GM19193 (cell line): ENCODE measurements around the gene FNDC1.

Experiments used
- POLR2A ChIP-seq: IDR thresholded peaks from 4 replicates; pipeline ENCODE4 v1.6.1; 2011; ENCODE audit not compliant: insufficient read depth, insufficient read length; ENCODE audit errors: extremely low read depth

The FNDC1 gene

GRCh38 chr6:159181914-159182313 lies 12.7 kb downstream of the FNDC1 start:
- no peak for TF ChIP-seq POLR2A

- TF ChIP-seq POLR2A: no peak
Measured at GRCh38 chr6:159184559-159184958, 15.4 kb downstream of the FNDC1 start.

GRCh38 chr6:159190460-159190859 lies 21.3 kb downstream of the FNDC1 start:
- no peak for TF ChIP-seq POLR2A

GRCh38 chr6:159193923-159194322 lies 24.7 kb downstream of the FNDC1 start:
- TF ChIP-seq POLR2A: no peak

- TF ChIP-seq POLR2A: no peak
Measured at GRCh38 chr6:159194421-159194820, 25.2 kb downstream of the FNDC1 start.

GRCh38 chr6:159196430-159196975 lies 27.3 kb downstream of the FNDC1 start:
- no peak for TF ChIP-seq POLR2A

GRCh38 chr6:159197251-159197650 lies 28.1 kb downstream of the FNDC1 start:
- TF ChIP-seq POLR2A: no peak

GRCh38 chr6:159201336-159201735 lies 32.1 kb downstream of the FNDC1 start:
- no peak for TF ChIP-seq POLR2A

- no peak for TF ChIP-seq POLR2A
Measured at GRCh38 chr6:159203304-159204005, 34.3 kb downstream of the FNDC1 start.

- no peak for TF ChIP-seq POLR2A
Measured at GRCh38 chr6:159204605-159205004, 35.4 kb downstream of the FNDC1 start.

GRCh38 chr6:159212028-159212427 lies 42.8 kb downstream of the FNDC1 start:
- no peak for TF ChIP-seq POLR2A

GRCh38 chr6:159212525-159213280 lies 43.5 kb downstream of the FNDC1 start:
- TF ChIP-seq POLR2A: no peak

GRCh38 chr6:159213405-159213804 lies 44.2 kb downstream of the FNDC1 start:
- no peak for TF ChIP-seq POLR2A

GRCh38 chr6:159214281-159214680 lies 45.1 kb downstream of the FNDC1 start:
- TF ChIP-seq POLR2A: no peak

- no peak for TF ChIP-seq POLR2A
Measured at GRCh38 chr6:159217595-159218275, 48.5 kb downstream of the FNDC1 start.
